Neuronal stem cell (in vitro differentiated cells): ENCODE results near the gene CDK18. TPM values are rescaled to one million over a fixed set of nuclear protein-coding genes. Genes with fewer than 3 reads are reported as not detected.
A peak's percentile ranks its signal among the peaks of the same experiment; 100 is the strongest.

Experiments used
- DNase-seq: peaks from one replicate; pipeline ENCODE4 v3.0.0-alpha.2; 2013; ENCODE audit warnings: low spot score
- H2AFZ ChIP-seq: one replicate; pipeline ENCODE4 v1.6.1; 2013; ENCODE audit warnings: mild to moderate bottlenecking, low read length, inconsistent platforms
- H2AK5ac ChIP-seq: 2 replicates; pipeline ENCODE4 v1.6.1; 2013; ENCODE audit warnings: low read depth, mild to moderate bottlenecking, inconsistent platforms, low read length, moderate library complexity, mixed read lengths
- H2BK120ac ChIP-seq: 2 replicates; pipeline ENCODE4 v1.6.1; 2013; ENCODE audit warnings: low read depth, mild to moderate bottlenecking, inconsistent platforms, low read length, moderate library complexity, mixed read lengths
- H2BK12ac ChIP-seq: one replicate; pipeline ENCODE4 v1.6.1; 2013; ENCODE audit warnings: low read length, inconsistent platforms
- H2BK15ac ChIP-seq: 2 replicates; pipeline ENCODE4 v1.6.1; 2013; ENCODE audit warnings: mild to moderate bottlenecking, low read length, inconsistent platforms, mixed read lengths
- H2BK5ac ChIP-seq: one replicate; pipeline ENCODE4 v1.6.1; 2013; ENCODE audit warnings: inconsistent platforms, mild to moderate bottlenecking, low read length, moderate library complexity
- H3K14ac ChIP-seq: one replicate; pipeline ENCODE4 v1.6.1; 2013; ENCODE audit warnings: low read length, inconsistent platforms
- H3K18ac ChIP-seq: 2 replicates; pipeline ENCODE4 v1.6.1; 2013; ENCODE audit warnings: low read length, inconsistent platforms
- H3K23ac ChIP-seq: 2 replicates; pipeline ENCODE4 v1.6.1; 2013; ENCODE audit warnings: low read depth, mild to moderate bottlenecking, mixed read lengths, low read length, inconsistent platforms; ENCODE audit not compliant: poor library complexity
- H3K27ac ChIP-seq: replicated peaks from 3 replicates; pipeline ENCODE4 v1.5.1; 2013; ENCODE audit warnings: low read length, inconsistent platforms
- H3K27me3 ChIP-seq, 3 experiments: 2 replicates each; pipeline ENCODE4 v1.6.1; 2013; ENCODE audit warnings: low read length in 3 of 3, mild to moderate bottlenecking in 2 of 3, inconsistent platforms in 1 of 3, low read depth in 1 of 3, mixed read lengths in 1 of 3, moderate library complexity in 1 of 3; ENCODE audit not compliant: control insufficient read depth in 3 of 3, insufficient read depth in 3 of 3
- H3K36me3 ChIP-seq, 2 donors: replicated peaks in 1 of 2; 2 replicates each; pipeline ENCODE4 v1.6.1; 2013; ENCODE audit warnings: low read length in 2 of 2; ENCODE audit not compliant: control insufficient read depth in 2 of 2, insufficient read depth in 2 of 2
- H3K4ac ChIP-seq: 2 replicates; pipeline ENCODE4 v1.6.1; 2013; ENCODE audit warnings: inconsistent platforms, mild to moderate bottlenecking, low read length, moderate library complexity
- H3K4me1 ChIP-seq, 2 donors: 1 replicate in 1 of 2; 2 replicates in 1 of 2; pipeline ENCODE4 v1.6.1; 2013; ENCODE audit warnings: low read length in 2 of 2, low read depth in 1 of 2; ENCODE audit not compliant: control insufficient read depth in 2 of 2, insufficient read depth in 1 of 2
- H3K4me2 ChIP-seq: one replicate; pipeline ENCODE4 v1.6.1; 2013; ENCODE audit warnings: mild to moderate bottlenecking, low read length, inconsistent platforms; ENCODE audit not compliant: insufficient read depth, poor library complexity, severe bottlenecking
- H3K4me3 ChIP-seq, 2 donors: 2 replicates each; pipeline ENCODE4 v1.5.1; 2013; ENCODE audit warnings: low read length in 2 of 2, mild to moderate bottlenecking in 2 of 2, inconsistent platforms in 1 of 2, moderate library complexity in 1 of 2
- H3K79me1 ChIP-seq: one replicate; pipeline ENCODE4 v1.6.1; 2013; ENCODE audit warnings: low read depth, mild to moderate bottlenecking, inconsistent platforms, low read length, moderate library complexity
- H3K9ac ChIP-seq: one replicate; pipeline ENCODE4 v1.6.1; 2013; ENCODE audit warnings: mild to moderate bottlenecking, low read depth, low read length, inconsistent platforms; ENCODE audit not compliant: poor library complexity
- H3K9me3 ChIP-seq, 2 donors: replicated peaks in 1 of 2; 2 replicates each; pipeline versions ENCODE3 to v1.6.1; 2013; ENCODE audit warnings: low read length in 2 of 2, mild to moderate bottlenecking in 2 of 2, inconsistent platforms in 1 of 2, low read depth in 1 of 2, mixed read lengths in 1 of 2, moderate library complexity in 1 of 2; ENCODE audit not compliant: control insufficient read depth in 2 of 2, insufficient read depth in 1 of 2
- H4K8ac ChIP-seq: one replicate; pipeline ENCODE4 v1.6.1; 2013; ENCODE audit warnings: low read depth, mild to moderate bottlenecking, inconsistent platforms, low read length, moderate library complexity
- H4K91ac ChIP-seq: one replicate; pipeline ENCODE4 v1.6.1; 2013; ENCODE audit warnings: low read length, low read depth, mild to moderate bottlenecking, inconsistent platforms; ENCODE audit not compliant: poor library complexity
- WGBS, 2 donors: extraction: QIAGEN DNeasy Blood & Tissue Kit; methylation state at CpG; one replicate each; pipeline ENCODE4 v1.1.7; 2013; ENCODE audit warnings: missing lambda C conversion rate in 2 of 2, mixed read lengths in 1 of 2; ENCODE audit not compliant: insufficient read length in 2 of 2, insufficient replicate concordance in 1 of 2; ENCODE audit errors: extremely low coverage in 2 of 2; 5-methylcytosine and 5-hydroxymethylcytosine counted together
- small RNA-seq: library from polyadenylated mRNA; stranded (forward); fragments of <200 nt; extraction: miRNeasy Mini kit (QIAGEN cat#:217004); gene quantifications from one replicate; pipeline ENCODE3, GENCODE V24; 2013; ENCODE audit not compliant: insufficient read depth

CDK18 gene

GRCh38 chr1:205581321-205581980 lies 77.0 kb downstream of the CDK18 start:
- no CpG with 5 or more reads among the region's 9 CpGs for WGBS, 2 donors
- Histone ChIP-seq H3K27me3 (peaks cover 0 to 65% (median 0%) of the 10 kb centered on the region in 3 experiments), H4K8ac (no peak overlapping the region), H2AK5ac (peak overlapping the region; percentile 5), H2AFZ (no peak overlapping the region), H3K4me2 (no peak overlapping the region), H2BK12ac (no peak overlapping the region), H4K91ac (no peak overlapping the region), H3K14ac (peak overlapping the region; percentile 79), H3K79me1 (no peaks in the 10 kb centered on the region), H3K9me3 (no peaks in the 10 kb centered on the region), H3K36me3 (no peaks in the 10 kb centered on the region), H2BK15ac (peak overlapping the region; percentile 56), H3K9ac (no peak overlapping the region), H2BK5ac (no peak overlapping the region), H3K23ac (no peak overlapping the region), H3K4me3 (no peak overlapping the region), H3K4me1 (peaks cover 4 to 14% of the 10 kb centered on the region in 2 donors), H3K4ac (no peak overlapping the region), H3K27ac (no peak overlapping the region), H2BK120ac (peak overlapping the region; percentile 49), H3K18ac (peak overlapping the region; percentile 35)
- DNase-seq: no peak

GRCh38 chr1:205582046-205582445 lies 77.6 kb downstream of the CDK18 start:
- Histone ChIP-seq H3K4me2 (no peak overlapping the region), H3K9me3 (no peaks in the 10 kb centered on the region), H3K4ac (no peak overlapping the region), H3K36me3 (no peaks in the 10 kb centered on the region), H2AK5ac (no peak overlapping the region), H2BK120ac (no peak overlapping the region), H3K27ac (no peak overlapping the region), H2BK5ac (no peak overlapping the region), H3K4me3 (no peak overlapping the region), H2BK12ac (no peak overlapping the region), H2BK15ac (no peak overlapping the region), H4K91ac (no peak overlapping the region), H4K8ac (no peak overlapping the region), H3K79me1 (no peaks in the 10 kb centered on the region), H2AFZ (no peak overlapping the region), H3K14ac (no peak overlapping the region), H3K18ac (no peak overlapping the region), H3K4me1 (peaks cover 4 to 14% of the 10 kb centered on the region in 2 donors), H3K27me3 (peaks cover 0 to 60% (median 0%) of the 10 kb centered on the region in 3 experiments), H3K9ac (no peak overlapping the region), H3K23ac (no peak overlapping the region)
- no CpG with 5 or more reads among the region's 11 CpGs for WGBS, 2 donors
- DNase-seq: no peak

Small RNAs within 50 kb of the gene (small RNA-seq; reads per million reads assigned to genes)
- not detected for gene RNU2-19P
